Retinal pigment epithelial cell (primary cell): ENCODE results near the gene MSN.

ENCODE experiments used
- DNase-seq: peaks from one replicate; pipeline ENCODE4 v3.0.0-alpha.2; 2010; ENCODE audit warnings: low read depth
- H3K4me3 ChIP-seq: 2 replicates; pipeline ENCODE4 v1.5.1; 2011; ENCODE audit warnings: mild to moderate bottlenecking, low read length, control low read depth, moderate library complexity
- TF ChIP-seq, protein P1 (sequence below): conservative IDR thresholded peaks from 2 replicates; pipeline ENCODE4 v1.5.1; 2011; ENCODE audit warnings: low read depth, low read length, control low read depth, inconsistent platforms

Gene MSN

DNA sequence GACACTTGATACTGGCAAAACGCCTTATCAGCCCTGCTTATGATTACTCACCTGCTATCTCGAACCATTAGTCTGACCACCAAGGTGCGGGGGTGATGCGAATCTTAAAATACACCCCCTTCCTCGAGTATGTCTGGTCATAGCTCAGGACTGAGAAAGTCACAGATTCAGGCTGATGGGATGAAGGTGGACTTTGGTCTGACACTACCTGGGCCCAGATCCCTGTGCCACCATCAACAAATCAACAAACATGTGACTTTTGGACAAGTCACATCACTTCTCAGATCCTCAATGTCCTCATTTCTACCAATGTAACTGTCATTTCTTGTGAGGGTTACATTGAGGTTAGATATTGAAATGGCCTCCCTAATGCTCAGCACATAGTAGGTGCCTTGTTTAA, 9.8 kb upstream of the MSN start:
- DNase-seq = no peak
- TF ChIP-seq, protein P1, sequence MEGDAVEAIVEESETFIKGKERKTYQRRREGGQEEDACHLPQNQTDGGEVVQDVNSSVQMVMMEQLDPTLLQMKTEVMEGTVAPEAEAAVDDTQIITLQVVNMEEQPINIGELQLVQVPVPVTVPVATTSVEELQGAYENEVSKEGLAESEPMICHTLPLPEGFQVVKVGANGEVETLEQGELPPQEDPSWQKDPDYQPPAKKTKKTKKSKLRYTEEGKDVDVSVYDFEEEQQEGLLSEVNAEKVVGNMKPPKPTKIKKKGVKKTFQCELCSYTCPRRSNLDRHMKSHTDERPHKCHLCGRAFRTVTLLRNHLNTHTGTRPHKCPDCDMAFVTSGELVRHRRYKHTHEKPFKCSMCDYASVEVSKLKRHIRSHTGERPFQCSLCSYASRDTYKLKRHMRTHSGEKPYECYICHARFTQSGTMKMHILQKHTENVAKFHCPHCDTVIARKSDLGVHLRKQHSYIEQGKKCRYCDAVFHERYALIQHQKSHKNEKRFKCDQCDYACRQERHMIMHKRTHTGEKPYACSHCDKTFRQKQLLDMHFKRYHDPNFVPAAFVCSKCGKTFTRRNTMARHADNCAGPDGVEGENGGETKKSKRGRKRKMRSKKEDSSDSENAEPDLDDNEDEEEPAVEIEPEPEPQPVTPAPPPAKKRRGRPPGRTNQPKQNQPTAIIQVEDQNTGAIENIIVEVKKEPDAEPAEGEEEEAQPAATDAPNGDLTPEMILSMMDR = no peak
- no peak overlapping the region for H3K4me3 ChIP-seq

DNA sequence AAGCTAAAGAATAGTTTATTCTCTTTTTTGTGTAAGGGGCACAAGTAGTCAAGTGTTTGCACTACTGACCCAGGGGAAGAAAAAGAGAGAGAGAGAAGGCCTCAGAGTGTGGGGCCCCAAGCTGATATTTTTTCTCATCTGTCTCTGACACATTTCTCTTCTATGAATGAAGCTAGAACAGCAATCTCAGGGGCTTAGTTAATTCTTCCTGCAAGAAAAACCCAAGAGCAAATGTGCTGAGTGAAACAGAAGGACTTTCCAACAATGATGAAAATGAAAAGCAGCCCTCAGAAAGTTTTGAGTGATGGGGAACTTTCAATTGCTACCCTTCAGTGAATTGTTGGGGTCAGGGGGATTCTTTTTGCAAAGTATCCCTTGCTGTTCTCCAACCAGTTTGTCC, 9.2 kb upstream of the MSN start:
- H3K4me3 ChIP-seq = no peak overlapping the region
- DNase-seq = no peak
- TF ChIP-seq, protein P1 = no peak

DNA sequence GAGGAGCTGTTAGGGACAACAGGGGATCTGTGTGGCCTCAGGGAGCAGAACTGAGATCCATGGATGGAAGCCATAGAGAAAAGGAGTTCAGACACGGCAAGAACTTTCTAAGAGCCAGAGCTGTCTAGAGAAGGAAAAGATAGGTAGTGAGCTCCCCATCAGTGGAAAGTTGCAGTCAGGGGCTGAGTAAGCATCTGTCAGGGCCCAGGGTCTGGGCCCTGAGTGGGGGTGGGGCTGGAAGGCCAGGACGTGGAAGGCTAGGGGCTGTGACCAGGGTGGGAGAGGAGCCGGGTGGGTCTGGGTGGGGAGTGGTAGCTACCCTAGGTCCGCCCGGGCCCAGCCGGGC, 324 bp upstream of the MSN start:
- TF ChIP-seq, protein P1 = no peak
- DNase-seq = no peak
- H3K4me3 ChIP-seq = peak overlapping the region; percentile 17

DNA sequence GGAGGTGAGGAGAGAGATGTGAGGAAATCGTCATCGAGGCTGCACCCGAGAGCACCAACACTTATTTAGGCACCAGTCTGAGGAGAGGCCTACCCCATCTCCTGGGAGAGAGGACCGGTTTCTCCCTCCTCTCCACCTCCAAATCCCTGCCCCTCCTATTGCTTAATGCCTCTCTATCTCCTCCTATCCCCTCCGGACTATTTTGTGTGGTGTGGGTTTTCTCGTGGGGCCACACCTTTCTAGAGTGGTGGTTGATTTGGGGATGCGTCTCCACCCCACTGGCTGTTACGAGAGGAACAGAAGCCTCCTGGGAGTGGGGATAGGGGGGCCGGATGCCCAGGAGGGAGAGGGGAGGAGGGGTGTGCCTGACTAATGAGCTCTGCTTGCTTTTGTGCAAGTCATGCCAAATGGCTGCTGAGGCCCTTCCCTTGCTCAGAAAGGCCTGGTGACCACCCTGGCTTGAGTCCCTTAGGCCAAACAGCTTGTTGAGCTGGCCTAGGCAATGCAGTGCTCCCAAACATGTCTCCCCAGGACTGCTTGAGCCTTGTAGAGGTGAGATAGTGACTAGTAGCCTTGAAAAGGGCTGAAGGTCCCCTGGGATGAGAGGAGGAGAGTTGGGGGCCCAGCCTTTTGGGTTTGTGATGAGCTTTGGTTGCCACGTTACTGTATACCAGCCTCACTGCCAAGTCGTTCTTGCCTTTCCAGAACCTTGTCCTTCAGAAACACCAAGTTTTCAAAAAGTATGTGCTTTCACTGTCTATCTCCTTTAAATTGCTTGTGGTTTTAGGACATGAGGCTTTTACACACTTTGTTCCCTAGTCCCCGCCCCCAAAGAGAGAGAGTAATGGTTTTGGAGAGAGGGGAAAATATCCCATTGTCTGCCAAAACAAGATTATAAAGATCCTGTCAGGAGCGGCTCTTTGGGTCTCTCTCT, 1.2 kb downstream of the MSN start:
- TF ChIP-seq, protein P1 = no peak
- DNase-seq = no peak
- peak overlapping the region; percentile 78 for H3K4me3 ChIP-seq

DNA sequence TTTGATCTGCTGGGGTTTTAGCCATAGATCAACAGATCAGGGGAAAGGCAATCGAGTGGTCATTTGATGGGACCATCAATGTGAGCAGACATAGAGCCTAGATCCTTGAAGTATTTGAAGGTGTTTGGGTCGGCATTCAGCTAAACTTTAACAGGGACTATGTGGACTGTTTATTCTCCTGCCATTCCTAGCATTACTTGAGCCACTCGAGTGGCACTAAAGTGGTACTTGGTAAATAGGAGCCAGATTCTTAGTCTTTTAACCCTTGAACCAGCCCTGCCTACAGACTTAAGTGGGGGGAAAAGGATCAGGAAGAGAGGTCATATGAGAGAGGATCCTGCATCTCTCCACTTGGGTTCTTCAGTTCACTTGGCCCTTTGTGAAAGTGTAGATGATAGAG, 3.8 kb downstream of the MSN start:
- no peak overlapping the region for H3K4me3 ChIP-seq
- no peak for DNase-seq
- TF ChIP-seq, protein P1 = no peak

DNA sequence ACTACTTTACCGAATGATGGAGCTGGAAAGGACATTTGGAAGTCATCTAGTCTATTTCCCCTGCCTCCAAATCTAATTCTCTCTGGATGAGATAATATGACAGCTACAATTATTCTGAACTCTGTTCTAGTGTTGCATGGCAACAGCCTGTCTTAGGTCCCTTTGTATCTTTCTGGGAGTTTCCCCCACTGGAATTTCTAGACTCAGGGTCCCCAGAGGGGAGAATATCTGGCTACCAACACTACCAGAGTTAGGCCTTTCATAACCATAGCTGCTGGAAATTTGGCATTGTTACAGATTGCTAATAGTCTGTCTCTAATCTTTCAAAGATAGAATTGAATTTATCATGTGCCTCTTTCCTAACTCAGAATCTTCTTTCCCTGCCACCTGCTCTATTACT, 4.5 kb downstream of the MSN start:
- TF ChIP-seq, protein P1 = no peak
- no peak overlapping the region for H3K4me3 ChIP-seq
- DNase-seq = no peak

DNA sequence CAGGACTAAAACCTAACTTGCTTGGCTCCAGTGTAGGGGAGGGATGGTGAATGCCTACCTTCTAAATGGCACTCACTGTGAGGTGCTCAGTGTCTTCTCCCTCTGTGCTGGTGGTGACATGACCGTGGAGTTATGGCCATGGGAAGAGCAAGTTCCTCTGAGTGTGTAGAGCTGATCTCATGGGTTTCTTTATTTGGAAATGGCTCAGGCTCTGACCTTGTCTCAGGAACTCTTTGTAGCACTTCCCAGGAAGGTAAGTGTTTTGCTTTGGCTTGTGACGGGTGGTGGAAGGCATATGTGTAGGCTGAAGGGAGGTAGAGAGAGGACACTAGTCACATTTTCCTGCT, 6.4 kb downstream of the MSN start:
- H3K4me3 ChIP-seq = no peak overlapping the region
- TF ChIP-seq, protein P1 = no peak
- DNase-seq = no peak
